ENCODE results near the gene PRKCH.
"Not testable (repeated sequence)": the region's sequence is repeated elsewhere in the genome, so short reads cannot be mapped to it uniquely, and the experiment has no call there.

PRKCH gene

DNA sequence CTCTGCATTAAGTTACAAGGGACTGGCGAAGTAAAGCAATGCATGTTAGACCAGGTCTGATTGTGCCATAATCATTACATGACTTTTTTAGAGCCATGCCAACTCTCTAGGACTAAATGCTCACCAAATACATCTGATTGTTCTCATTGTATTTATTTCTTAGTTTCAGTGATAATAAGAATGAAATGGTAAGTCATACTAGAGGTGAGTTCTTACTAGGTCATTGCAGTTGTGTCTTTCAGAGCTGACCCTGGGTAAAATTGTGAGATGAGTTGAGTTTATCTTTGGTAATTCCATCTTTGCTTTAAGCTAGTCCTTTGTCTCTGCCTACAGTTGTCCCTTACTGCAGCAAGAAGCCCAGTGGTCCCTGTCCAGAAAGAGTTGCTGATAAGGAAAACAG, 73.2 kb downstream of the PRKCH start:
- DNase-seq (ENCODE audit: low spot score): no peak

DNA sequence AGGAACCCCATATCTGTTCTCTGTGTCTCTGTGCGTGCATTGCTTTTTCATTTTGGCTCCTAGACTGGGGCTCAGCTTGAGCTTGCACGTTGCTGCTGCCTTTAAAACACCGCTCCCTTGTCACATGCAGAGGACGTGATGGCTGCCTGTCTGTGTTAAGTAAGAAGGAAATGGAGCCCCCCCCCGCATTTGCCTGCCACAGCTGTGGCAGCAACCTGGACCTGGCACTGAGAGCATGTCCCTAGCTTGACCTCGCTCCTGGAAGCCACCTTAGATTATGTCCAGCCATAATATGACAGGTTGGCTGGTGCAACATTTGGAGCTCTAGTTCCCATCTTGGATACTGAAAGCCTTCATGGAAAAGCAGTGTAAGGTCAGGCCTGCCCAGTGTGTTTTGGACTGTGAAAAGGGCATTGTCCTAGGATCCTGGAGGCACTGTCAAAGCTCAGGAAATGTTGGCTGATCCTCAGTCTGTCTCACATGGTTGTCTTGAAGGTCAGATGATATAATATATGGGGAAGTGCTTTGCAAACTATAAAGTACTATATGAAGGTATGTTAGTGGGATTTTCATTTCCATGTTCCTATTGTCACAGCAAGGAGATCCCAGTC, 73.8 kb downstream of the PRKCH start:
- DNase-seq (ENCODE audit: low spot score): no peak

DNA sequence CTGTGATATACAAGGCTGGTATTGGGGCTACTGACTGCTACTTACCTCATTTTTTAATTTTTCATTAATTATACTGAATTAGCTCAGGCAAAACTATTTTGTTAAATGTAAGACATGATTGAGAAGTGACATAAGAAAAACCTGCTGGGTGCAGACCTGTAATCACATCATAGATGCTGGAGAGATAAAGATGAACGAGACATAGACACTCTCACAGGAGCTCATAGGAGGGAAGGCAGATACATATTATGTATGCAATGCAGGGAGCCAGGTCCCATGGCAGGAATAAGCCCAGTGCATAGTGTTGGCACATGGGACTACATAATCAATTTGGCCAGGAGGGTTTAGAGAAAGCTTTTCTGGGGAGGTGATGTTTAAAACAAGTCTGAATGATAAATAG, 74.9 kb downstream of the PRKCH start:
- DNase-seq (ENCODE audit: low spot score): no peak

- no peak for DNase-seq (ENCODE audit: low spot score)
Measured at GRCh38 chr14:61396694-61397093, 75.3 kb downstream of the PRKCH start.

GRCh38 chr14:61397615-61398014, 76.2 kb downstream of the PRKCH start:
- DNase-seq (ENCODE audit: low spot score): no peak

DNA sequence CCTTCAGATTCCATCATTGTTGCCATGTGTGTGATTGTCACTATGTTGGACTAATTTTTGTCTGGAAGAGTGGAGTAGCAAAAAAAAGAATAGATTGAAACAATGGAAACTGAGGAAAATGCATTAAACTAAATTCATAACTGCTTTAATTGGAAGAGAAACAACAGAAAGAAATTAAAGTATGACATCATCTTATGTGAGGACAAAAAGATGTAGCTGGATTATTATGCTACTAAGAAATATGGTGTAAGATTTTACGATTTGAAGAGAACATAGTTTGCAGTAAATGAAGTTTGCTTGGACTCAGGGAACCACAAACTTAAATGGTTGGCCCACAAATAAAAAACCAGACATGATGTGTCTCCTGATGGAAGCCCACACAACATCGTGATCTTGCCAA, 76.8 kb downstream of the PRKCH start:
- DNase-seq (ENCODE audit: low spot score): no peak

GRCh38 chr14:61399365-61399764, 78.0 kb downstream of the PRKCH start:
- DNase-seq (ENCODE audit: low spot score): no peak

GRCh38 chr14:61401461-61401860, 80.1 kb downstream of the PRKCH start:
- no peak for DNase-seq (ENCODE audit: low spot score)

DNA sequence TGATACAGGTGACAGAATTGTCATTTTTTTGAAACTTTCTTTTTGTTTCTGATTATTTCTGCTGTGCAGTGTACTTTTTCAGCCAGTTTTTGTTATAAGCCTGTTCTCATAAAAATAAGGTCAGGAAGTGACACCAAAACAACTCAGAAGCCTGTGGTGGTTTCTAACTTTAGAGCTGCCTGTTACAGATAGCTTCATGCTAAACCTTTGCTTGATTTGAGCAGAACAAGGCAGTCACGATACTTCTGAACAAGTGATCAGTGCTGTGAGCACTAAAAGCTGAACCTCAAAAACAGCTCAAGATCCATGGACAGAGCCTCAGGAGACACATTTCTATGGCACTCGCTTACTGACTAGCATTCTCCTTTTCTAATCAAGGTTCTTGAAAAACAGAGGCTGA, 82.0 kb downstream of the PRKCH start:
- no peak for DNase-seq (ENCODE audit: low spot score)

DNA sequence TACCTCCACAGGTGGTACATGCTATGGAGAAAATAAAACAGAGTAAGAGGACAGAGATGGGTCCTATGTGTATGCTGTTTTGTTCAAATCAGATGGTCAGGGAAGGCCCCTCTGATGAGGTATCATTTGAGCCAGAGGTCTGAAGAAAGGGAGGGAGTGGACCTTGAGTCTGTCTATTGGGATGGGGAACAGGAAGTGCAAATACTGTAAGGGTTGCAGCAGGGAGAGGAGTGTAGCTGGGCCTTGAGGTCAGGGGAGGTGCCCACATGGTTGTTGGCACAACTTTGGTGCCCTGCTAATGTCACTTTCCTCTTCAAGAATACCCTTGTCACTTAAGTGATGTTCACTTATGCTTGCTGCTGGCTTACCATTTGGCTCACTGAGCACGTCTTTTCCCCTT, 83.3 kb downstream of the PRKCH start:
- no peak for DNase-seq (ENCODE audit: low spot score)

GRCh38 chr14:61406198-61406597, 84.8 kb downstream of the PRKCH start:
- DNase-seq (ENCODE audit: low spot score): no peak

GRCh38 chr14:61406675-61407074, 85.3 kb downstream of the PRKCH start:
- DNase-seq (ENCODE audit: low spot score): no peak

DNA sequence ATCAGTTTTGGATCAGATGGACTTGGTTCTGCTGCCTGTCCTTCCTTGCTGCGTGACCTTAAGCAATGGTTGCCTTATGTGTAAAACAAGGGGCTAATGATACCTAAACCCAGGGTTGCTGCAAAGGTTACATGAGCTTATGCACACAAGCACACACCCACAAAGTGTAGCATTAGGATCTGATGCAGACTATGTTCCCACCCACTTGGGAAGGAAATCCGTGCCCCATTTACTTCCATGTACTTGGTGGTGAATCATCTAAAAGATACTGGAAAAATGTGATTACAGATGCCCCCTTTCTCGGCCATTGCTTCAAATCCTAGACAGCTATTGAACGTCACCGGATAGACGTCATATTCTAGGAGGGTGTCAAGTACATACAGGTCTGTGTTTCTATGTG, 87.1 kb downstream of the PRKCH start:
- DNase-seq (ENCODE audit: low spot score): no peak

GRCh38 chr14:61409782-61410181, 88.4 kb downstream of the PRKCH start:
- no peak for DNase-seq (ENCODE audit: low spot score)

- DNase-seq (ENCODE audit: low spot score): not testable (repeated sequence)
Measured at GRCh38 chr14:61415934-61416333, 94.6 kb downstream of the PRKCH start.

DNA sequence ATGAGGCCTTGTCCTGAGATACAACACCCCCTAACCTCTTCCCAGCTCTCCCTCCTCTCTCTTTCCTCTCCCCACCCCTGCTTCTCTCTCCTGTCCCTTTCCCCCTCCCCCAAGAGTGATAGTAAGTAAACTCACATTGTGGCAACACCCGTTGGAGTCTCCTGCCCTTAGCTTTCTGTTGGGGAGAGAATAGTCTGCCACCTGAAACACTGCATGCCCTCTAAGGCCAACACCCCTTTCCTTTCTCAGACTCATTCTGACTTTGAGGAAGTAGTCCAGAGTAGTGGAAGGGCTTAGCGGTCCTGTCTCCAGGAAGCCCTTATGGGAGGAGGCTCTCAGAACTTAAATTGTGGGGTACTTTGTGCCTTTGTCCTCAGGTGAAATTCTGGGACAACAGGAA, 95.2 kb downstream of the PRKCH start:
- no peak for DNase-seq (ENCODE audit: low spot score)

GRCh38 chr14:61417141-61417540, 95.8 kb downstream of the PRKCH start:
- no peak for DNase-seq (ENCODE audit: low spot score)

- no peak for DNase-seq (ENCODE audit: low spot score)
Measured at GRCh38 chr14:61417883-61418455, 96.6 kb downstream of the PRKCH start.

DNA sequence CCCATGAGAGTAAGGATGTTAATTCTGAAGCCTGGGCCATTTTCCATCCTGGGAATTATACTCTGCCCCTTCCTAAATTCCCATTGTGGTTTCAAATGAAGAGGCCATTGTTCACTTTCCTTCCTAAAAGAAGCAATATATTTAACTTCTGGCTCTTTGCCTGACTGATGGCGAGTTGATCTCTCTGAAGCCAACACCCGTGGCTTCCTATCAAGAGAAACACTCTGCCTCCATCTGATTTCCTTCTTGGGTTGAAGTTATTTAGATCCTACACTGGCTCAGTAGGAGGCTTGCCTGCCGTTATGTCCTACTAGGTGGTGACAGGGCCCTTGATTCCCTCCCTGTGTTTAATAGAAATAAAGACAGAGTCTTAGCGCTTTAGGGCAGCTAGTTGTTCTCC, 97.4 kb downstream of the PRKCH start:
- DNase-seq (ENCODE audit: low spot score): no peak

DNA sequence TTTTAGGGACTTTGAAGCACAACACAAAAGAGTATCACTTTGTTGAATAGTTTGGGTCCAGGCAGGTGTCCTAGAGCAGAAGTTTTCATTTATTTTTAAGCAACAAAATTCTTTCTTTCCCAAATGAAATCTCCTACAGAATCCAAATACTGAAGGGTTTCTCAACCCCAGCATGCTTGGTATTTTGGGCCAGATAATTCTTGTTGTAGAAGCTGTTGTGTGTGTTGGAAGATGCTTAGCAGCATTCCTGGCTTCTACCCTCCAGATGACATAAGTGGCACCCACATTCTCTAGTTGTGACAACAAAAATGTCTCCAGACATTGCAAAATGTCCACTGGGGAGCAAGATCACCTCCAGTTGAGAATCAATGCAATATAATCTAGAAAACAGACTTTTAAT, 97.8 kb downstream of the PRKCH start:
- DNase-seq (ENCODE audit: low spot score): no peak

- no peak for DNase-seq (ENCODE audit: low spot score)
Measured at GRCh38 chr14:61420326-61420725, 98.9 kb downstream of the PRKCH start.

DNA sequence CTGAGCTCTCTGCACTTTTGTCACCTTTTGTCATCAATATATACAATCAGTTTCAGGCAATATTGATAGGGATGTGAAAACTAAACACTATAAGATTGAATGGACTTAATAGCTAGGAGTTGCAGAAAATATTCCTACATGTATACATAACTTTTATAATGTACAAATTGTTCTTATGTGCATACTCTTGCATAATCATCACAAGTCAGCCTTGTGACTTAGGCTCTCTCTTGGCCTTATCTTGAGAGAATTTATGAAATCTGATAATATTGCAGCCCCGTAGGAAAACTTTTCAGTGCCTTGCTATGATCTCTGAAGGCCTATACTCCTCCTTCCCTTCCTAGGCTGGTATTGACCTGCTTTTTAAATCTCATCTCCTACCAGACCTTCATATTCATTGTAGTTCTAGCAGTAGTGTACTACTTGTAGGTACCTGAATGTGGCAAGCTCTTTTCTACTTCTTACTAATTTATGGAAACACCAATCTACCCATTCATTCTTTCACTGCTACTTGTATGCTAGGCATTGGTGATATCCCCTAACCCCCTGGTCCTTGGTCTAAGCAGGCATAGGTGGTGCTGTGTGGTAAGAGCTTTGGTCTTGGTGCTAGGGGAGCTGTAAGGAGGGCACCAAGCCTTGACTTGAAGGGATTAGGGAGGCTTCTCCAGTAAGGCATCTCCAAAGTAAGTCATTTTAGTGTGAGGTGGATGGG, 100.0 kb downstream of the PRKCH start:
- DNase-seq (ENCODE audit: low spot score): no peak

DNA sequence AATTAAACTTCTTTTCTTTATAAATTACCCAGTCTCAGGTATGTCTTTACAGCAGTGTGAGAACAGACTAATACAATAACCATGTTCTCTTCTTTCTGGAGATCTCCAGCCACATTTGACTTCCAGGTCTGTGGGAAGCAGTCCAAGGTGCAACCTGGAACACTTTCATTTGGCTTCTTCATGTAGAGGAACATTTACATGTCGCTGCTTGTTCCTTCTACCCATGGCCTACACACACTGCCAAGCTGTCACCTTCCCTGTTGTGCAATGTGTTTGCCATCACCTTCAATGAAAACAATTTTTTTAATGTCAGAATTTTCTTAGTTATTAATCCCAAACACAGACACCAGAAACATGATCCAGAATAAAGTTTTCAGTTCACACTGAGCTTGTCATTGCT, 104.7 kb downstream of the PRKCH start:
- DNase-seq (ENCODE audit: low spot score): no peak

GRCh38 chr14:61428261-61428660, 106.9 kb downstream of the PRKCH start:
- no peak for DNase-seq (ENCODE audit: low spot score)
